Measurements from ENCODE around the gene TBC1D7.
A peak's percentile ranks its signal among the peaks of the same experiment; 100 is the strongest.

DNA sequence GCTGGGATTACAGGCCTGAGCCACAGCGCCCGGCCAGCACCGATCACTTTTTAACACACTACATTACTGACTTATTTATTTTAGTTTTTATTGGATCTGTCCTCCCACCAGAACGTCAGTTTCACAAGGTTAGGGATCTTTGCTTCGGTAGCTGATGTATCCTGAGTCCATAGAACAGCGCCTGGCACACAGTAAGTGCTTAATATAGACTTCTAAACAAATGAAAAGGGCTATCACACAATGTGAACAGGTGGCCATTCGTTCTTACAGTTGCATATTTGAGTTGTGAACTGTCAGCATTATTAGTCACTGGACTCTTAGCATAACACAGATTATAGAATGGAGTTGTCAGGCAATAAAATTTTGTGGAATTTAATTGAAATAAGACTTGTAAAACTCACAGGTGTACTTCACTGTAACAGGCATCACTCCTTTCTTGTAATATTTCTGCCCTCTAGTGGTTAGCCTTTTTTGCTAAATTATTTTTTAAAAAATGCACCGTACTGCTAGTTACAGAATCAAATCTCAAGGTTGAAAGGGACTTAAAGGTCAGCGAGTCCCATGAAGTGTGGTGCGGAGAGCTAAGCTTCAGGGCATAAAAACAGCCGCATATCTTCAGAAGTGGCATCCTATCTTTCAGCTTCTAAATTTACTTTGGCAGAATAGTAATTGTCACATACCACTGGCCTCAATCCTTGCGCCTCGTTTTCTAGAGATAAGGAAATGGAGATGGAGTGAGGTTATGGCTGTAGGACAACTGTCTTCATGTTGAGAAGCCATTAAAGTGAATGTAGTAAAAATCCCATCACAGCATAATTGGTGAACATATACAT lies 3.4 kb upstream of the TBC1D7 start:
- TF ChIP-seq JUND (IDR thresholded peaks at IDR 0.05), result no peak
- no peak for TF ChIP-seq POLR2AphosphoS5 (IDR thresholded peaks at IDR 0.05; ENCODE audit: low read depth, low read length)
- no peak for TF ChIP-seq POLR2A (IDR thresholded peaks at IDR 0.05; ENCODE audit: borderline replicate concordance, extremely low read depth, insufficient read depth, insufficient read length)
- TF ChIP-seq EZH2phosphoT487 (IDR thresholded peaks at IDR 0.05; ENCODE audit: borderline replicate concordance), result no peak
- TF ChIP-seq CTCF (IDR thresholded peaks at IDR 0.05 in 2 of 3, conservative IDR thresholded peaks at IDR 0.05 in 1 of 3; ENCODE audit: borderline replicate concordance in 1 of 3, insufficient read depth in 1 of 3, low read depth in 2 of 3, low read length in 2 of 3), result peak; percentile 56 to 71 (median 62); a peak in 5 of 6 replicates
- TF ChIP-seq SIN3A (IDR thresholded peaks at IDR 0.05; ENCODE audit: low read depth), result no peak

All from HCT116 (cell line).